ENCODE data around the gene MKX. TPM values are rescaled to one million over a fixed set of nuclear protein-coding genes. Genes with fewer than 3 reads are reported as not detected.

MKX gene
- total and polyA plus RNA-seq, 9 of the 15 experiments (the other 6 are each of a cell fraction or from before 2014, with no cell fraction given), result 0.07 TPM; not detected in 7

Small RNA genes within 50 kb of the gene (small RNA-seq; reads per million reads assigned to genes)
- not detected for gene RN7SKP132

Other genes starting within 250 kb of the MKX start
- 10.5 and 11.2 TPM in 2 replicates for gene RAB18, start 241.5 kb downstream of the MKX start, total RNA-seq (2014; rRNA removed)
- 35.9 and 42.1 TPM in 2 replicates for gene RAB18, start 241.5 kb downstream of the MKX start, total RNA-seq (2014; rRNA removed; fragmentation: Illumina TruSeq; extraction: Trizol)
- gene RAB18, start 241.5 kb downstream of the MKX start, total RNA-seq (2015; rRNA removed; fragmentation: Illumina TruSeq; extraction: Trizol), result 23.5 and 30.0 TPM in 2 replicates
- gene RAB18, start 241.5 kb downstream of the MKX start, total RNA-seq (2021), result 32.5 and 37.4 TPM in 2 replicates
- 29.5 and 41.0 TPM in 2 replicates for gene RAB18, start 241.5 kb downstream of the MKX start, polyA plus RNA-seq (2011; rRNA removed)
- 19.6 and 21.4 TPM in 2 replicates for gene RAB18, start 241.5 kb downstream of the MKX start, polyA plus RNA-seq (2014; fragmentation: Illumina TruSeq; extraction: Trizol)
- 10 to 100 TPM; 38.6 to 46.3 TPM for gene RAB18, start 241.5 kb downstream of the MKX start, polyA plus RNA-seq (2014; fragmentation: Nextera tagmentation; extraction: Ambion mirVana)
- gene RAB18, start 241.5 kb downstream of the MKX start, polyA plus RNA-seq (2014; rRNA removed), result 21.8 and 22.7 TPM in 2 replicates